DOHH2 (cell line): ENCODE data around the gene ALDH1A1.

Experiments
- EZH2phosphoT487 ChIP-seq: fragments of 200-600 bp; sonication (generic); IDR thresholded peaks from 2 replicates; pipeline ENCODE4 v1.6.1; 2017; ENCODE audit warnings: borderline replicate concordance, mild to moderate bottlenecking, antibody characterized with exemption, low read length, moderate library complexity, mixed read lengths
- TF ChIP-seq, protein P1 (sequence below): fragments of 200-600 bp; sonication (generic); IDR thresholded peaks from one replicate; pipeline ENCODE4 v1.5.1; 2014; ENCODE audit warnings: antibody characterized with exemption, mild to moderate bottlenecking, low read depth, low read length; ENCODE audit not compliant: poor library complexity, severe bottlenecking

- TF ChIP-seq, protein P1, sequence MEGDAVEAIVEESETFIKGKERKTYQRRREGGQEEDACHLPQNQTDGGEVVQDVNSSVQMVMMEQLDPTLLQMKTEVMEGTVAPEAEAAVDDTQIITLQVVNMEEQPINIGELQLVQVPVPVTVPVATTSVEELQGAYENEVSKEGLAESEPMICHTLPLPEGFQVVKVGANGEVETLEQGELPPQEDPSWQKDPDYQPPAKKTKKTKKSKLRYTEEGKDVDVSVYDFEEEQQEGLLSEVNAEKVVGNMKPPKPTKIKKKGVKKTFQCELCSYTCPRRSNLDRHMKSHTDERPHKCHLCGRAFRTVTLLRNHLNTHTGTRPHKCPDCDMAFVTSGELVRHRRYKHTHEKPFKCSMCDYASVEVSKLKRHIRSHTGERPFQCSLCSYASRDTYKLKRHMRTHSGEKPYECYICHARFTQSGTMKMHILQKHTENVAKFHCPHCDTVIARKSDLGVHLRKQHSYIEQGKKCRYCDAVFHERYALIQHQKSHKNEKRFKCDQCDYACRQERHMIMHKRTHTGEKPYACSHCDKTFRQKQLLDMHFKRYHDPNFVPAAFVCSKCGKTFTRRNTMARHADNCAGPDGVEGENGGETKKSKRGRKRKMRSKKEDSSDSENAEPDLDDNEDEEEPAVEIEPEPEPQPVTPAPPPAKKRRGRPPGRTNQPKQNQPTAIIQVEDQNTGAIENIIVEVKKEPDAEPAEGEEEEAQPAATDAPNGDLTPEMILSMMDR = no peak
- TF ChIP-seq EZH2phosphoT487 = no peak
These were observed 95.2 kb downstream of the ALDH1A1 start for GRCh38 chr9:72857624-72857996.
